Ovary (tissue), 3 donors: ENCODE data around the gene SRRM1.

Source experiments
- CTCF ChIP-seq, 3 donors: fragments of 450-650 bp in 2 of 3; fragments of 200-600 bp in 1 of 3; IDR thresholded peaks; one replicate each; pipeline versions ENCODE4 v1.5.1 to v1.8.0; 2016 to 2022; ENCODE audit warnings: antibody characterized with exemption in 3 of 3, mild to moderate bottlenecking in 1 of 3
- POLR2A ChIP-seq: fragments of 450-650 bp; IDR thresholded peaks from one replicate; pipeline ENCODE4 v1.6.1; 2017; ENCODE audit warnings: antibody characterized with exemption, mild to moderate bottlenecking, moderate library complexity
- donor health status: DM: no; HTN: no; CAD: no.

- TF ChIP-seq CTCF (IDR thresholded peaks at IDR 0.05) (no peak), POLR2A (no peak)
Measured at GRCh38 chr1:24619376-24619775, 23.7 kb upstream of the SRRM1 start.
